Uterus (tissue), 4 donors: ENCODE results near the gene LTBP1. TPM values are rescaled to one million over a fixed set of nuclear protein-coding genes. Genes with fewer than 3 reads are reported as not detected.
"Not testable (repeated sequence)": the region's sequence is repeated elsewhere in the genome, so short reads cannot be mapped to it uniquely, and the experiment has no call there.

Experiments
- DNase-seq, 2 donors: peaks; one replicate each; pipeline ENCODE4 v3.0.0-alpha.2; 2019 to 2020
- H3K27ac ChIP-seq, 2 donors: fragments of 200-600 bp; sonication (generic); 1 replicate in 1 of 2; 2 replicates in 1 of 2; pipeline ENCODE4 v1.5.1; 2016 to 2018
- H3K27me3 ChIP-seq, 2 donors: fragments of 200-600 bp; sonication (generic); one replicate each; pipeline ENCODE4 v1.5.1; 2018 to 2019; ENCODE audit warnings: control low read depth in 1 of 2
- H3K36me3 ChIP-seq, 2 donors: fragments of 200-600 bp; sonication (generic); one replicate each; pipeline ENCODE4 v1.5.1; 2019; ENCODE audit warnings: control low read depth in 1 of 2
- H3K4me1 ChIP-seq, 2 donors: fragments of 200-600 bp; sonication (generic); one replicate each; pipeline ENCODE4 v1.5.1; 2018 to 2019; ENCODE audit warnings: control low read depth in 1 of 2
- H3K4me3 ChIP-seq, 2 donors: fragments of 200-600 bp; sonication (generic); 1 replicate in 1 of 2; 2 replicates in 1 of 2; pipeline ENCODE4 v1.5.1; 2018 to 2019; ENCODE audit warnings: mild to moderate bottlenecking in 1 of 2
- H3K9me3 ChIP-seq, 2 donors: fragments of 200-600 bp; sonication (generic); one replicate each; pipeline ENCODE4 v1.5.1; 2019; ENCODE audit warnings: control low read depth in 1 of 2
- CTCF ChIP-seq, 4 experiments: fragments of 200-600 bp in 2 of 4; fragments of 450-650 bp in 2 of 4; sonication (generic) in 2 of 4; IDR thresholded peaks; one replicate each; pipeline ENCODE4 v1.5.1; 2016 to 2019; ENCODE audit warnings: antibody characterized with exemption in 4 of 4, mild to moderate bottlenecking in 2 of 4, moderate library complexity in 1 of 4
- POLR2A ChIP-seq, 2 donors: fragments of 450-650 bp; IDR thresholded peaks; one replicate each; pipeline ENCODE4 v1.6.1; 2016; ENCODE audit warnings: antibody characterized with exemption in 2 of 2, mild to moderate bottlenecking in 1 of 2, moderate library complexity in 1 of 2
- intact Hi-C: fragments of 100-400 bp; cut with DNase I; formaldehyde crosslinking; loops from one replicate; pipeline ENCODE4 v1.15.1; 2023; ENCODE audit warnings: low total_unique reads
- total RNA-seq, 4 donors: library from RNA; depleted of rRNA in 3 of 4; stranded (reverse); fragments of >200 nt in 3 of 4; gene quantifications; one replicate each; pipeline versions ENCODE4 v1.1.0 to v1.2.4, GENCODE V29; 2014 to 2023
- donor health status: DM: yes; HTN: yes; CAD: no.

LTBP1 gene
- total RNA-seq, 4 donors from 2014 or later, result 72.5 to 322 (median 92.2) TPM

- Histone ChIP-seq H3K27ac (no peak overlapping the region), H3K27me3 (no peaks in the 10 kb centered on the region), H3K4me3 (no peak overlapping the region), H3K4me1 (no peaks in the 10 kb centered on the region), H3K9me3 (no peaks in the 10 kb centered on the region), H3K36me3 (no peaks in the 10 kb centered on the region)
- intact Hi-C loops, result loop anchor here (10.0 kb wide), 1 partner anchor 609 kb away; no protein-coding TSS in a partner anchor
- DNase-seq, result no peak
- TF ChIP-seq POLR2A (IDR thresholded peaks at IDR 0.05) (no peak), CTCF (IDR thresholded peaks at IDR 0.05) (no peak)
Observed at GRCh38 chr2:33383855-33384598, 437.3 kb downstream of the LTBP1 start.

- Histone ChIP-seq H3K36me3 (no peaks in the 10 kb centered on the region), H3K9me3 (no peaks in the 10 kb centered on the region), H3K4me1 (no peaks in the 10 kb centered on the region), H3K27me3 (no peaks in the 10 kb centered on the region), H3K4me3 (no peak overlapping the region), H3K27ac (no peak overlapping the region)
- intact Hi-C loops, result loop anchor here (10.0 kb wide), 1 partner anchor 610 kb away; no protein-coding TSS in a partner anchor
- DNase-seq, result no peak
- no peak for TF ChIP-seq POLR2A (IDR thresholded peaks at IDR 0.05)
- no peak for TF ChIP-seq CTCF (IDR thresholded peaks at IDR 0.05)
Observed at GRCh38 chr2:33384599-33384961, 437.8 kb downstream of the LTBP1 start.

GRCh38 chr2:33388996-33389395 is 442.2 kb downstream of the LTBP1 start:
- Histone ChIP-seq H3K4me3 (no peak overlapping the region), H3K27me3 (no peaks in the 10 kb centered on the region), H3K9me3 (no peaks in the 10 kb centered on the region), H3K27ac (no peak overlapping the region), H3K36me3 (no peaks in the 10 kb centered on the region), H3K4me1 (no peaks in the 10 kb centered on the region)
- intact Hi-C loops, result loop anchor here (10.0 kb wide), 1 partner anchor 614 kb away; no protein-coding TSS in a partner anchor
- TF ChIP-seq POLR2A (IDR thresholded peaks at IDR 0.05) (no peak), CTCF (IDR thresholded peaks at IDR 0.05) (no peak)
- DNase-seq, result no peak

- H3K9me3 ChIP-seq, H3K4me1 ChIP-seq, H3K36me3 ChIP-seq, DNase-seq, H3K27ac ChIP-seq, H3K4me3 ChIP-seq, H3K27me3 ChIP-seq: not testable (repeated sequence)
- intact Hi-C loops, result loop anchor here (10.0 kb wide), 1 partner anchor 615 kb away; no protein-coding TSS in a partner anchor
Observed at GRCh38 chr2:33389695-33390094, 442.9 kb downstream of the LTBP1 start.

- Histone ChIP-seq H3K4me3 (no peak overlapping the region), H3K36me3 (no peaks in the 10 kb centered on the region), H3K4me1 (no peaks in the 10 kb centered on the region), H3K27me3 (no peaks in the 10 kb centered on the region), H3K9me3 (no peaks in the 10 kb centered on the region), H3K27ac (no peak overlapping the region)
- TF ChIP-seq CTCF (IDR thresholded peaks at IDR 0.05) (no peak), POLR2A (IDR thresholded peaks at IDR 0.05) (no peak)
- no peak for DNase-seq
- intact Hi-C loops, result no loop called here
Observed at GRCh38 chr2:33391529-33392255, 444.9 kb downstream of the LTBP1 start.
